ENCODE data around the gene PRRX2. TPM values are rescaled to one million over a fixed set of nuclear protein-coding genes. Genes with fewer than 3 reads are reported as not detected.

Gene PRRX2
- total and polyA plus RNA-seq, 2 experiments from 2014 or later = 141 to 169 TPM

GRCh38 chr9:129762985-129763926 is 97.8 kb downstream of the PRRX2 start:
- 61 to 65% methylated on average over 13 of the region's 13 CpGs for WGBS, 2 experiments (ENCODE audit: low coverage in 1 of 2, low lambda C conversion rate in 2 of 2, missing lambda C conversion rate in 2 of 2)
- DNase-seq = peak; percentile 67
- peak overlapping the region; percentile 67 for H3K9ac ChIP-seq

GRCh38 chr9:129765764-129766317 is 100.4 kb downstream of the PRRX2 start:
- Histone ChIP-seq H3K9ac (no peak overlapping the region), H3K79me2 (ENCODE audit: insufficient read depth) (no peaks in the 10 kb centered on the region), H3K9me3 (ENCODE audit: low read depth) (no peaks in the 10 kb centered on the region), H3K27me3 (replicated peaks; ENCODE audit: insufficient read depth) (no peaks in the 10 kb centered on the region), H3K4me1 (ENCODE audit: insufficient read depth) (peaks cover 26% of the 10 kb centered on the region), H3K27ac (no peak overlapping the region), H2AFZ (no peak overlapping the region), H4K20me1 (ENCODE audit: insufficient read depth) (no peaks in the 10 kb centered on the region), H3F3A (ENCODE audit: insufficient read depth) (peaks cover 24% of the 10 kb centered on the region), H3K4me3 (no peak overlapping the region), H3K9me2 (ENCODE audit: insufficient read depth) (no peaks in the 10 kb centered on the region), H3K36me3 (ENCODE audit: low read depth) (no peaks in the 10 kb centered on the region), H3K4me2 (ENCODE audit: unreplicated experiment) (no peak overlapping the region)
- DNase-seq = no peak
- in situ Hi-C loops (cut with MboI) = no loop called here
- TF ChIP-seq EZH2 (IDR thresholded peaks at IDR 0.05; ENCODE audit: insufficient read depth, poor library complexity, severe bottlenecking) (no peak), EZH2phosphoT487 (IDR thresholded peaks at IDR 0.05; ENCODE audit: insufficient read depth, low read depth) (no peak)
- WGBS, 2 experiments (ENCODE audit: low coverage in 1 of 2, low lambda C conversion rate in 2 of 2, missing lambda C conversion rate in 2 of 2) = 95 to 98% methylated on average over 4 of the region's 4 CpGs

More at GRCh38 chr9:129762985-129763926, 97.8 kb downstream of the PRRX2 start:
- Histone ChIP-seq H3K9me3 (ENCODE audit: low read depth) (no peaks in the 10 kb centered on the region), H3K9me2 (ENCODE audit: insufficient read depth) (no peaks in the 10 kb centered on the region), H3K36me3 (ENCODE audit: low read depth) (no peaks in the 10 kb centered on the region), H3K27me3 (replicated peaks; ENCODE audit: insufficient read depth) (no peaks in the 10 kb centered on the region), H2AFZ (no peak overlapping the region), H3F3A (ENCODE audit: insufficient read depth) (peaks cover 24% of the 10 kb centered on the region), H3K79me2 (ENCODE audit: insufficient read depth) (no peaks in the 10 kb centered on the region), H3K4me1 (ENCODE audit: insufficient read depth) (peaks cover 26% of the 10 kb centered on the region), H4K20me1 (ENCODE audit: insufficient read depth) (no peaks in the 10 kb centered on the region), H3K4me3 (no peak overlapping the region), H3K4me2 (ENCODE audit: unreplicated experiment) (peak overlapping the region; percentile 29), H3K27ac (peak overlapping the region; percentile 94)
- in situ Hi-C loops (cut with MboI) = no loop called here
- TF ChIP-seq EZH2phosphoT487 (IDR thresholded peaks at IDR 0.05; ENCODE audit: insufficient read depth, low read depth) (no peak), EZH2 (IDR thresholded peaks at IDR 0.05; ENCODE audit: insufficient read depth, poor library complexity, severe bottlenecking) (no peak)

- H3K9ac ChIP-seq = no peak overlapping the region
- no peaks in the 10 kb centered on the region for H3K9me2 ChIP-seq (ENCODE audit: insufficient read depth)
- H3K27me3 ChIP-seq (replicated peaks; ENCODE audit: insufficient read depth) = no peaks in the 10 kb centered on the region
- H3K9me3 ChIP-seq (ENCODE audit: low read depth) = no peaks in the 10 kb centered on the region
- no peaks in the 10 kb centered on the region for H4K20me1 ChIP-seq (ENCODE audit: insufficient read depth)
- in situ Hi-C loops (cut with MboI) = no loop called here
- H3K27ac ChIP-seq = no peak overlapping the region
- TF ChIP-seq EZH2phosphoT487 (IDR thresholded peaks at IDR 0.05; ENCODE audit: insufficient read depth, low read depth) (no peak), EZH2 (IDR thresholded peaks at IDR 0.05; ENCODE audit: insufficient read depth, poor library complexity, severe bottlenecking) (no peak)
- H3K79me2 ChIP-seq (ENCODE audit: insufficient read depth) = no peaks in the 10 kb centered on the region
- H3K4me3 ChIP-seq = no peak overlapping the region
- H3K4me1 ChIP-seq (ENCODE audit: insufficient read depth) = peaks cover 2% of the 10 kb centered on the region
- H3K4me2 ChIP-seq (ENCODE audit: unreplicated experiment) = no peak overlapping the region
- H2AFZ ChIP-seq = no peak overlapping the region
- WGBS, 2 experiments (ENCODE audit: low coverage in 1 of 2, low lambda C conversion rate in 2 of 2, missing lambda C conversion rate in 2 of 2) = 96 to 97% methylated on average over 6 of the region's 6 CpGs
- H3F3A ChIP-seq (ENCODE audit: insufficient read depth) = peaks cover 2% of the 10 kb centered on the region; the same call in 1 of the 2 replicates
- no peak for DNase-seq
- no peaks in the 10 kb centered on the region for H3K36me3 ChIP-seq (ENCODE audit: low read depth)
Measured at GRCh38 chr9:129768486-129768885, 103.0 kb downstream of the PRRX2 start.

- no peaks in the 10 kb centered on the region for H3K79me2 ChIP-seq (ENCODE audit: insufficient read depth)
- in situ Hi-C loops (cut with MboI) = no loop called here
- no peak overlapping the region for H3K4me3 ChIP-seq
Measured at GRCh38 chr9:129769669-129770068, 104.2 kb downstream of the PRRX2 start.

More at GRCh38 chr9:129769669-129770068, 104.2 kb downstream of the PRRX2 start:
- Histone ChIP-seq H3K4me1 (ENCODE audit: insufficient read depth) (no peaks in the 10 kb centered on the region), H4K20me1 (ENCODE audit: insufficient read depth) (no peaks in the 10 kb centered on the region), H3K36me3 (ENCODE audit: low read depth) (no peaks in the 10 kb centered on the region), H2AFZ (no peak overlapping the region), H3K27me3 (replicated peaks; ENCODE audit: insufficient read depth) (no peaks in the 10 kb centered on the region), H3K9me3 (ENCODE audit: low read depth) (no peaks in the 10 kb centered on the region), H3K4me2 (ENCODE audit: unreplicated experiment) (no peak overlapping the region), H3F3A (ENCODE audit: insufficient read depth) (no peaks in the 10 kb centered on the region), H3K27ac (no peak overlapping the region), H3K9me2 (ENCODE audit: insufficient read depth) (no peaks in the 10 kb centered on the region), H3K9ac (no peak overlapping the region)
- TF ChIP-seq EZH2phosphoT487 (IDR thresholded peaks at IDR 0.05; ENCODE audit: insufficient read depth, low read depth) = no peak
- no peak for TF ChIP-seq EZH2 (IDR thresholded peaks at IDR 0.05; ENCODE audit: insufficient read depth, poor library complexity, severe bottlenecking)
- 82 to 83% methylated on average over 5 of the region's 5 CpGs for WGBS, 2 experiments (ENCODE audit: low coverage in 1 of 2, low lambda C conversion rate in 2 of 2, missing lambda C conversion rate in 2 of 2)
- no peak for DNase-seq
